Measurements from ENCODE around the gene MEIOSIN. TPM values are rescaled to one million over a fixed set of nuclear protein-coding genes. Genes with fewer than 3 reads are reported as not detected.

MEIOSIN gene
- total RNA-seq, 1 donor from 2014 or later = not detected

GRCh38 chr19:45793178-45793564, 59.9 kb downstream of the MEIOSIN start:
- intact Hi-C loops (cut with micrococcal nuclease) = loop anchor here (1.0 to 5.0 kb wide), 5 partner anchors 23 to 919 kb away; partner anchors contain the start of genes SYMPK and VASP

GRCh38 chr19:45793876-45794275, 60.6 kb downstream of the MEIOSIN start:
- intact Hi-C loops (cut with micrococcal nuclease) = loop anchor here (1.0 to 5.0 kb wide), 5 partner anchors 24 to 918 kb away; partner anchors contain the start of genes SYMPK and VASP

- intact Hi-C loops (cut with micrococcal nuclease) = loop anchor here (5.0 kb wide), 2 partner anchors 287 to 918 kb away; partner anchors contain the start of gene VASP
These were observed 61.4 kb downstream of the MEIOSIN start for GRCh38 chr19:45794627-45795026.

GRCh38 chr19:45798995-45799517, 65.8 kb downstream of the MEIOSIN start:
- intact Hi-C loops (cut with micrococcal nuclease) = loop anchor here (1.0 to 2.0 kb wide), 2 partner anchors 18 to 29 kb away; no protein-coding TSS in a partner anchor

- intact Hi-C loops (cut with micrococcal nuclease) = loop anchor here (1.0 to 2.0 kb wide), 2 partner anchors 17 to 29 kb away; no protein-coding TSS in a partner anchor
These were observed 66.3 kb downstream of the MEIOSIN start for GRCh38 chr19:45799541-45799940.

GRCh38 chr19:45800070-45800553, 66.9 kb downstream of the MEIOSIN start:
- intact Hi-C loops (cut with micrococcal nuclease) = no loop called here

- intact Hi-C loops (cut with micrococcal nuclease) = no loop called here
These were observed 68.5 kb downstream of the MEIOSIN start for GRCh38 chr19:45801603-45802175.

- intact Hi-C loops (cut with micrococcal nuclease) = no loop called here
These were observed 71.1 kb downstream of the MEIOSIN start for GRCh38 chr19:45804140-45804958.

GRCh38 chr19:45804959-45805230, 71.7 kb downstream of the MEIOSIN start:
- intact Hi-C loops (cut with micrococcal nuclease) = no loop called here

- intact Hi-C loops (cut with micrococcal nuclease) = no loop called here
These were observed 72.5 kb downstream of the MEIOSIN start for GRCh38 chr19:45805719-45806118.

- intact Hi-C loops (cut with micrococcal nuclease) = loop anchor here (10.0 kb wide), 1 partner anchor 455 kb away; no protein-coding TSS in a partner anchor
These were observed 76.5 kb downstream of the MEIOSIN start for GRCh38 chr19:45809643-45810159.

- intact Hi-C loops (cut with micrococcal nuclease) = loop anchor here (10.0 kb wide), 1 partner anchor 453 kb away; no protein-coding TSS in a partner anchor
These were observed 79.1 kb downstream of the MEIOSIN start for GRCh38 chr19:45812297-45812696.

Other genes with a start within 250 kb of the MEIOSIN start
- gene RTN2, start 236.4 kb upstream of the MEIOSIN start, total RNA-seq = 2.4 and 2.9 TPM in 2 replicates
- 1.0 and 1.4 TPM in 2 replicates for gene PPM1N, start 235.0 kb upstream of the MEIOSIN start, total RNA-seq
- gene VASP, start 226.0 kb upstream of the MEIOSIN start, total RNA-seq = 265 and 267 TPM in 2 replicates
- 14.8 and 15.0 TPM in 2 replicates for gene OPA3, start 148.6 kb upstream of the MEIOSIN start, total RNA-seq
- gene GPR4, start 131.2 kb upstream of the MEIOSIN start, total RNA-seq = not detected in 2 replicates
- 113 and 120 TPM in 2 replicates for gene EML2, start 94.0 kb upstream of the MEIOSIN start, total RNA-seq
- 4.2 and 5.3 TPM in 2 replicates for gene GIPR, start 65.2 kb upstream of the MEIOSIN start, total RNA-seq
- 489 and 509 TPM in 2 replicates for gene SNRPD2, start 41.5 kb upstream of the MEIOSIN start, total RNA-seq
- gene QPCTL, start 40.8 kb upstream of the MEIOSIN start, total RNA-seq = 6.4 and 10.2 TPM in 2 replicates
- 35.1 and 41.9 TPM in 2 replicates for gene FBXO46, start 2.5 kb upstream of the MEIOSIN start, total RNA-seq
- 1.6 and 2.4 TPM in 2 replicates for gene SIX5, start 35.8 kb downstream of the MEIOSIN start, total RNA-seq
- 22.5 and 25.9 TPM in 2 replicates for gene DMPK, start 49.1 kb downstream of the MEIOSIN start, total RNA-seq
- gene DMWD, start 59.4 kb downstream of the MEIOSIN start, total RNA-seq = 34.9 and 35.1 TPM in 2 replicates
- 0.46 and 0.56 TPM in 2 replicates for gene RSPH6A, start 81.9 kb downstream of the MEIOSIN start, total RNA-seq
- 107 and 111 TPM in 2 replicates for gene SYMPK, start 129.7 kb downstream of the MEIOSIN start, total RNA-seq
- gene FOXA3, start 130.9 kb downstream of the MEIOSIN start, total RNA-seq = not detected in 2 replicates
- 15.2 and 16.3 TPM in 2 replicates for gene IRF2BP1, start 152.7 kb downstream of the MEIOSIN start, total RNA-seq
- gene MYPOP, start 169.2 kb downstream of the MEIOSIN start, total RNA-seq = 9.4 and 10.4 TPM in 2 replicates
- not detected in 2 replicates for gene NANOS2, start 181.3 kb downstream of the MEIOSIN start, total RNA-seq
- 0.10 and 0.51 TPM in 2 replicates for gene NOVA2, start 240.4 kb downstream of the MEIOSIN start, total RNA-seq

Data from T-helper 1 cell treated with Interleukin-12 subunit alpha and Interleukin-12 subunit beta and Interleukin-4 antibody, amounts not matched to agents 30 ng/mL and 1 ng/mL, for 36 hours (primary cell).